ENCODE data around the gene PDIA5.
A peak's percentile ranks its signal among the peaks of the same experiment; 100 is the strongest.

The PDIA5 gene

DNA sequence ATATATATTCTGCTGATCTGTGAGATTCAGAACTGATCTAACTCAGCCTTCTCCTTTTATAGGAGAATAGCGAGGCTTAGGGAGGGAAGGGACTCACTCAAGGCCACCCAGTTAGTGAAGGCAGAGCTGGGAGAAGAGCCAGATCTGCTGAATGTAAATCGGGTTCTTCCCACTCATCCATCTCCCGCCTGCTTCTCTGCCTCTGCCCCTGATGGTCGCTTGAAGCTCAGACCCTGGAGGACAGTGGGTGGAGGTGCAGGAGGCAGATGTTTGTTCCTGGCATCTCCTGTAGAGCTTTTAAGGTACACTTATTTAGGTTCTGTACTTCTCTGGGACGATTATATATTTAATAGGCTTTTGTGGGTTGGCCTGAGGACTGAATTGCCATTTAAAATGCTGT lies 4.3 kb downstream of the PDIA5 start:
- DNase-seq (ENCODE audit: low read depth, low spot score): peak; percentile 41

DNA sequence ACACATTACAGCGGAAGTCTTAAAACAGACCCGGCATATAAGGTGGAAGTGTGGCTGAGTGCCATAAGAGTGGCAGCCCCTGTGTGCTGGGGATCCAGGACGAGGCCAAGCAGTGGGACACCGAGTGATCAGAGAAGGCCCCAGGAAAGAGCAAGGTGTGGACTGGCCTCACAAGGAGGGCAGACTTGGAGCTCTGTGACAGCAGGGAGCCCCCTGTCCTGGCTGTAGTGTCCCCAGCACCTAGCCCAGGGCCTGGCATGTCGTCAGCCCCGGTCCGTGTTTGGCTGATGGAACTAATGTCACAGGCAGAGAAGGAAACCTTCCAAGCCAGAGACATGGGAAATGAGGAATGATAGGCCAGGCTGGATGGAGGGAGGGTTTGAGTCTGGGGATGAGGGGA lies 4.8 kb downstream of the PDIA5 start:
- no peak for DNase-seq (ENCODE audit: low read depth, low spot score)

DNA sequence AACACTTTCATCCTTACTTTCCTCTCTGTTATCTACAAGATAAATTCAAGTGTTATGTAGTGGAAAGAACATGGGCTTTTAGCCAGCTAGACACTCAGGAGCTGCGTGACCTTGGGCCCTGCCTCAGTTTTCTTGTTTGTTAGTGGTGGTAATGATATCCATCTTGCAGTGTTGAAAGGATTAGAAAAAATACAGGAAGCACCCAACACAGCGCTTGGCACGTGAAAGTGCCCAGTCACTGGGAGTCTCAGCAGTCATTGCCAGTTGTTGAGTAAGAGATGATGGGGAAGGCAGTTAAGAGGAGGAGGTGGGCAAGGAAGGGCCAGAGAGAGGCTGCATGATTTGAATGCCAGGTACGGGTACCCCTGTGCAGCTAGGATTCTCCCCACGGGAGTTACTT lies 5.3 kb downstream of the PDIA5 start:
- no peak for DNase-seq (ENCODE audit: low read depth, low spot score)

DNA sequence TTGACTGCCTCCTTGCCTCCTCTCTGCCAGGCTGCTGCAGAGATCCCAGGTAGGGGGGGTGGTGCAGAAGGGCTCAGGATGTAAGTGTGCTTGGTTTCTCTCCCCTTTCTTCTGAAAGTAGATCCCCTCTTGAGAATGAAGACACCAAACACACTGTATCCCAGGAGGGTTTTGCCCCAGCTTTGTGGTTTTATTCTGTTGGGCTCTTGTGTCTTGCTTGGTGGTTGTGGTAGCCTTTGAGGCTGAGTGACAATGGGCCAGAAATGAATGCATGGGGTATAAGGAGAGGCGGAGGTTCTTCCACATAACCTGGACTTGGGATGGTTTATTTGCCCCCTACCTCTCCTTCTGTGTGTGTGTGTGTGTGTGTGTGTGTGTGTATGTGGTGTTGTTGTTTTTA lies 5.7 kb downstream of the PDIA5 start:
- DNase-seq (ENCODE audit: low read depth, low spot score): no peak

- DNase-seq (ENCODE audit: low read depth, low spot score): no peak
Observed at GRCh38 chr3:123075359-123075758, 8.5 kb downstream of the PDIA5 start.

- no peak for DNase-seq (ENCODE audit: low read depth, low spot score)
Observed at GRCh38 chr3:123076112-123076495, 9.3 kb downstream of the PDIA5 start.

- DNase-seq (ENCODE audit: low read depth, low spot score): peak; percentile 62
Observed at GRCh38 chr3:123076496-123077418, 9.9 kb downstream of the PDIA5 start.

DNA sequence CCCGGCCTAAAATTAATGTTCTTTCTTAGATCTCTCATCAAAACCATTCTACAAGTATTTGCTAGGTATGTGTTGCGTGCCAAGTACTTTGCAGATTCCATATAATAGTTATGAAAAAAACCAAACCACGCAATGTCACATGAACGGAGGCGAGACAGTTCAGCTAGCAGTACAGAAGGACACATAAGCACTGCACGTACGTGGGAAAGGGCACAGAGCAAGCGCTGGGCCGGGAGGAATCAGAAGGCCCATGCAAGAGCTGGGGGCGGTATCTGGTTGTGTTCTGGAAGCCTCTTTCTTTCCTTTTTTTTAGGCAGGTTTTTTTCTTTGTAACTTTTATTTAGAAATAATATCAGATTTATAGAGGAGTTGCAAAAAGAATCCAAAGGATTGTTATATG lies 11.3 kb downstream of the PDIA5 start:
- DNase-seq (ENCODE audit: low read depth, low spot score): no peak

DNA sequence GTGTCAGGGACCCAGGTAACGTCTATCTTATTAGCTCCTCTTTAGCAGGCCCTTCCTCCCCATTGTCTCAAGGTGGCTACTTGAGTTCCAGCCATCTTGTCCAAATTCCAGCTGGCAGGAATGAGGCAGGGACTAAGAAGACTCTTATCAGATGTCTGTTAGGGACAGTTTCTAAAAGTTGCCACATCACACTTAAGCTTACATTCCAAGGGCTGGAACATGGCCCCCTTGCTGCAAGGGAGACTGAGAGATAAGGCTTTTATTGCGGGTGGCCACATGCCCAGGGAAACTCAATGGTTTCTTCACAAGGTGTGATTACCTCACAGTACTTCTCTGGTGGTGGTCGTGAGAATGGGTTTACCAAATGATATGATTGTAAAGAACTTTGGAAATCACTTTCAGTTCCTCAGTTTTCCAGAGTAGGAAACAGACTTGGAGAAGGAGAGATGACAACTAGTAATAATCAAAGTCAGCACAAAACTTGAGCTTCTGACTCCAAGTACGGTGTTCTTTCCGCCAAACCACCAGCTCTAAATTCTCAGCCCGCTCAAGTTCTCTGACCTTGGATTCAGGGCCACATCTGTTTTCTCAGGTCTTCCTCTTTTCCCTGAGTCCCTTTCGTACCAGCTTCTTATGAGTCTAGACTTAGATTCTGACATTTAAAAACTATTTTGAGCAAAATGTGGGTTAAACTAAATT lies 14.2 kb downstream of the PDIA5 start:
- no peak for DNase-seq (ENCODE audit: low read depth, low spot score)

DNA sequence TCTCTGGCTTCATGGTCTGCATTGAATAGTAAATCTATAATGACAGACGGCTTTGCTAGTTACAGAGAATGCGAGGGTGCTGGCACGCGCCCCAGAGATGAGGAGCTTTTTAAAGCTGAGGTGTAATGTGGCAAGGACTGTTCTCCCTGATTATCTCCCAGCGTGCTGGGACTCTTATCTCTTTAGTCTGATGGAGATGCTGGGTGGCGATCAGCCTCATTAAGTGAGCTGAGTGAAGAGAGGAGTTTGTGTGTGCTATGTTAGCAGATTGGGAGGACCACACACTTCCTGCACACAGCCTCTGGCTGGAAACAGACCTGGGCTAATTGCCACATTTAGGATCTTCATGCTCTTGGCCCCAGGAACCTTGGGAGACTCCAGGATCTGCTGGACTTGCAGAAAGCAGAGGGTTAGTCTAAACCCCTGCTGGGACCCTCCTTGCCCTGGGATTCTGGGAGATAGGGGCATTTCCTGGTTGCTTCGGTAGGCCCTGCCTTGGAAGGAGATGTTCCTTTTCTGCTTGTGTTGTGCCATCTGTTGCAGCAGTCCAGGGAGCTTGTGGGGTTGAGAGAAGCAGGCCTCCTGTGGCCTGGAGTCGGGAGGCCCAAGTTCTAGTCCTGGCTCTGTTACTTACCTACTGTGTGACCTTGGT lies 15.0 kb downstream of the PDIA5 start:
- DNase-seq (ENCODE audit: low read depth, low spot score): no peak

- no peak for DNase-seq (ENCODE audit: low read depth, low spot score)
Observed at GRCh38 chr3:123082370-123083065, 15.7 kb downstream of the PDIA5 start.

DNA sequence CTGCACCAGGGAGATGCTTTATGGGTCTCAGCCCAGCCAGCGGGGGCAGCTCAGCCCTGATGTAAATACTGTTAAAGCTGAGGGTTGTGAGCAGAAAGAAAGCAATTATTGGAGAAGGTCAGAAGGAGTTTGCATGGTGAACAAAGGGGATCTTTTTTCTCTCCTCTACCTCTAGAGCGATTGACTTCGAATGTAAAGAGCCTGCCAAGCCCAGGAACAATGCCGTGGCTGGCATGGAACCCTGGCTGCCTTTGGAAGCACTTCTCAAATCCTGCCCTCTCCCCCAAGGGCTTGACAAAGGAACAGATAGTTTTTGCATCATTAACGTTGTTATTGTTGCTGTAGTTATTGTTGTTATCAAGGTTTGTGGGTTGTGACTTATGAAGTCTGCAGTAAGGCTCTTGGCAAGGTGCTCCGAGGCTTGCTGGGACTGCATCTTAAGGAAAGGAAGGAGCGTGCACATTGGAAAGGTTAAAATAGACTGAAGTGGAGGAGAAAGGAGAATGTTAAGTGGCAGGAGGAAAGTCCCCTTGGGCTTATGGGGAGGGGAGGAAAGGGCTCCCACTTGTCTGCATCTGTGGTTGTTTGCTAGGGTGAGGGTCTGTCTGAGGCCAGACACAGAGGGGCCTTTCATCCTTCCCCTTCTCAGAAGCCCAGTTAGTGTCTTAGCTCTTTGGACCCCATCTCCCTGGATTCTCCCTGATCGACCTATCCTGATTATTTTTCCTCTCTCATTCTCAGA lies 16.7 kb downstream of the PDIA5 start:
- DNase-seq (ENCODE audit: low read depth, low spot score): peak; percentile 83

GRCh38 chr3:123084192-123084591 lies 17.4 kb downstream of the PDIA5 start:
- peak; percentile 52 for DNase-seq (ENCODE audit: low read depth, low spot score)

DNA sequence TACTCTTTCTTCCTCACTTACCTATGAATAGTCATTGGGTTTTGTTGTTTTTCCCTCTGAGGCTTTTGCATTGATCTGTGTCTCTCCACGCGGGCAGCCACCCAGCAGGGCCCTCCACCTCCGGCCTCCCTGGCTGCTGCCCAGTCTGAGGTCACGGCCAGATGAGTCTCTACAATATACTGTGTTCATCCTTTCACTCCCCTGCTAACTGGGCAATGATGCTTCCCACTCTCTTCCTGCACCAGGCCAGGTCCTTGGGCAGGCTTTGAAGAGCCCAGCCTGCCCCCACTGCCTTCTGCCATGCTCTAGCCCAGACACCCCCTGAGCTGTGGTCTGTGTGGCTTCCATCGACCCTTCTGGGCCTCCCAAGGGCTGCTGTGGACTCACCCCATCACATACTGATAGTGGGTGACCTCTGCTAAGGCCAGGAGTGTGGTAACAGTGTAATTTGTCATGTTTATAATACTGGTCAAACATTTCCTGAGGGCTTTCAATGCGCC lies 18.0 kb downstream of the PDIA5 start:
- no peak for DNase-seq (ENCODE audit: low read depth, low spot score)

- DNase-seq (ENCODE audit: low read depth, low spot score): no peak
Observed at GRCh38 chr3:123085293-123085931, 18.6 kb downstream of the PDIA5 start.

GRCh38 chr3:123085932-123086627 lies 19.3 kb downstream of the PDIA5 start:
- no peak for DNase-seq (ENCODE audit: low read depth, low spot score)

DNA sequence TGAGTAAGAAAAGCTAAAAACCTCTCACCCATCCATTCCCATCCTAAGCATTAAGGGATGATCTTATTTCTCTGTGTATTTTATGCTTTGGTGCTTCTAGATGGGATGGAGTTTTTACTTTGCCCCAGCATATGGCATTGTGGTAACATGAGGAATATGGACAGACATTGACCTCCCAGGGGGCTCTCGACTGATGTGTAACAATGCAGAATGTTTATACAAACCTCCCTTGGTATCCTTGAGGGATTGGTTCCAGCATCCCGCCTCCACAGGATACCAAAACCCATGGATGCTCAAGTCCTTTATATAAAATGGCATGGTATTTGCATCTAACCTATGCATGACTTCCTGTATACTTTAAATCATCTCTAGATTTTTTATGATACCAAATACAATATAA lies 21.6 kb downstream of the PDIA5 start:
- DNase-seq (ENCODE audit: low read depth, low spot score): no peak

GRCh38 chr3:123089611-123090331 lies 22.9 kb downstream of the PDIA5 start:
- peak; percentile 71 for DNase-seq (ENCODE audit: low read depth, low spot score)
